Mucosa of rectum (tissue), 2 donors: Measurements from ENCODE around the gene NRP1.

Experiments
- H3K27ac ChIP-seq, 2 donors: one replicate each; pipeline ENCODE4 v1.7.0; 2013; ENCODE audit warnings: inconsistent platforms in 2 of 2, low read depth in 2 of 2, low read length in 2 of 2
- H3K27me3 ChIP-seq, 2 donors: one replicate each; pipeline ENCODE4 v1.7.0; 2013; ENCODE audit warnings: low read length in 2 of 2; ENCODE audit not compliant: control insufficient read depth in 2 of 2, insufficient read depth in 2 of 2
- H3K36me3 ChIP-seq, 2 donors: one replicate each; pipeline ENCODE4 v1.7.0; 2013; ENCODE audit warnings: low read length in 2 of 2; ENCODE audit not compliant: control insufficient read depth in 2 of 2, insufficient read depth in 2 of 2
- H3K4me1 ChIP-seq, 2 donors: one replicate each; pipeline ENCODE4 v1.7.0; 2013; ENCODE audit warnings: low read length in 2 of 2, mild to moderate bottlenecking in 1 of 2; ENCODE audit not compliant: control insufficient read depth in 2 of 2, insufficient read depth in 2 of 2
- H3K4me3 ChIP-seq, 2 donors: one replicate each; pipeline ENCODE4 v1.7.0; 2013; ENCODE audit warnings: low read length in 2 of 2
- H3K9ac ChIP-seq, 2 donors: one replicate each; pipeline ENCODE4 v1.7.0; 2013; ENCODE audit warnings: low read length in 2 of 2, low read depth in 1 of 2, mild to moderate bottlenecking in 1 of 2
- H3K9me3 ChIP-seq, 2 donors: one replicate each; pipeline ENCODE4 v1.7.0; 2013; ENCODE audit warnings: low read length in 2 of 2; ENCODE audit not compliant: control insufficient read depth in 2 of 2
- donor health status: healthy.
- donor health status: Normal muscosa, but diverticular disease.

Gene NRP1

DNA sequence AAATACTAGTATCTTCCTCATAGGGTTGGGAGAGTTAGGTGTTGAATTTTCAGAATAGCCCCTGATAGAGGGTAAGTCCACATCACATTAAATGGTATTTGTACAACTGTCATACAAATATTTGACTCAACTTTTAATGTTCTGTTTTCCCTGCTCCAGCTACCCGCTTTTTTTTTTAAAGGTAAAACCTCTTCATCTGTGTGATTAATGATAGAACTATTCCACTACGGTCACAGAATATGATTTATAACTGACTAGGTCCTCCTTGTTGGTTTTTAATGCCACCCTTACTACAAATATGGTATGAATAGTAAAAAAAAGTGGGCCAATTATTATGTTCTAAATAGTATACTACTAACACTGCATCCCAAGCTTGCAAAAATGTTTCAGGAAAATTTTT lies 15.6 kb upstream of the NRP1 start:
- H3K27ac ChIP-seq, result no peak overlapping the region
- no peak overlapping the region for H3K4me3 ChIP-seq
- H3K4me1 ChIP-seq, result no peaks in the 10 kb centered on the region
- no peaks in the 10 kb centered on the region for H3K36me3 ChIP-seq
- peaks cover 0 to 2% of the 10 kb centered on the region in 2 donors for H3K27me3 ChIP-seq
- no peaks in the 10 kb centered on the region for H3K9me3 ChIP-seq
- H3K9ac ChIP-seq, result no peak overlapping the region

DNA sequence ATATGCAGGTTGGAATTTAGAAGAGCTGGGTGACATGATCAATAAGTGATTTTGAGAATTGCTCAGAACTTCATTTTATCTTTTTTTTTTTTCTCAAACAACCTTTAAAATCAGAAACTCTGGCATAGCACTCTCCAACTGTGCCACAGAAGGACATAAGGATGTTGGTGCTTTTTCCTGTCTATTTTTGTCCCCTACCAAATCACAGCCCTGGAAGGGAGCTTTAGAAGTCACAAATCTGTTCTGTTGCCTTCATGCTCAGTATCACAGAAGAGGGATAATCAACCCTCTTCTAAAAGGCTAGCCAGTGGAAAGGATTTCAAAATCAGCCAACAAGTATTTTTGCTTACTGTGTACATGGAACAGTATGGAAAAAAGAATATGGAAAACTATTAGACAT lies 14.8 kb upstream of the NRP1 start:
- no peak overlapping the region for H3K27ac ChIP-seq
- H3K4me1 ChIP-seq, result no peaks in the 10 kb centered on the region
- H3K9me3 ChIP-seq, result no peaks in the 10 kb centered on the region
- no peak overlapping the region for H3K9ac ChIP-seq
- no peaks in the 10 kb centered on the region for H3K36me3 ChIP-seq
- no peak overlapping the region for H3K4me3 ChIP-seq
- H3K27me3 ChIP-seq, result peaks cover 0 to 2% of the 10 kb centered on the region in 2 donors

DNA sequence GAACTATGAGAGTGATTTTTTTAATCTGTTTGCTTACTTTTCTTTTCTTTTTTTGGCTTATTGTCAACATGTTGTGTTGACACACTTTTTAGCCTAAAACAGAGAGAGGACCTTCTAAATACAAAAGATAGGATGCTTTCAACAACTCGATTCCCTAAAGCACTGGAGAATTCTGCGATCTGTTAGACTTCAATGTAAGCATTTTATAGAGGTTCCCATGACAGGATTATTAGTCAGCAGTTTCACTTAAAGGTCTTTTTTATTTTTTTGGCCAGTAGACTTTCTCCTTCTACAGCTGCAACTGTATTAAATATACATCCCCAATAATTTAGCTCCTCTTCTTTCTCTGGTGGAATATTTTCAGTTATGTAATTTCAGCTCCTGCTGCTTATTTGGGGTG lies 12.7 kb upstream of the NRP1 start:
- H3K4me1 ChIP-seq, result no peaks in the 10 kb centered on the region
- no peak overlapping the region for H3K27ac ChIP-seq
- H3K4me3 ChIP-seq, result no peak overlapping the region
- H3K27me3 ChIP-seq, result no peaks in the 10 kb centered on the region
- no peaks in the 10 kb centered on the region for H3K36me3 ChIP-seq
- no peak overlapping the region for H3K9ac ChIP-seq
- no peaks in the 10 kb centered on the region for H3K9me3 ChIP-seq

DNA sequence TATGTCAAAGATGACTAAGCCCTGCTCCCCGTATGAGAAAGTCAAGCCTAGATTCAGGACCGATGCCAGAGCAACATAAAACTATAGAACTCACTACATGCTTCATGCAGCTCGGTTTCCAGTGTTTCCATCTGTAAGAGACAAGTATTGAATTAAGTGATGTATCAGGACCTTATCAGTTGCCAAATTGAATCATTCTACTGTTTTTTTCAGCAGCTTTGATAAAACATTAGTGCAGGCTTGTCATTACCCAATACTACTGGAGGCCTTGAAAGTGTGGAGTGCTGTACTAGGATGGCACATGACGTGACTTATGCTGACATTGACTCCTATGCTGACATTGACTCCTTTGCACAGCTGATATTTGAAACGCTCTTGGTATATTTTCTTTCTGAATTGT lies 10.8 kb upstream of the NRP1 start:
- Histone ChIP-seq H3K36me3 (no peaks in the 10 kb centered on the region), H3K9ac (no peak overlapping the region), H3K4me1 (no peaks in the 10 kb centered on the region), H3K27me3 (no peaks in the 10 kb centered on the region), H3K27ac (no peak overlapping the region), H3K9me3 (no peaks in the 10 kb centered on the region), H3K4me3 (no peak overlapping the region)

DNA sequence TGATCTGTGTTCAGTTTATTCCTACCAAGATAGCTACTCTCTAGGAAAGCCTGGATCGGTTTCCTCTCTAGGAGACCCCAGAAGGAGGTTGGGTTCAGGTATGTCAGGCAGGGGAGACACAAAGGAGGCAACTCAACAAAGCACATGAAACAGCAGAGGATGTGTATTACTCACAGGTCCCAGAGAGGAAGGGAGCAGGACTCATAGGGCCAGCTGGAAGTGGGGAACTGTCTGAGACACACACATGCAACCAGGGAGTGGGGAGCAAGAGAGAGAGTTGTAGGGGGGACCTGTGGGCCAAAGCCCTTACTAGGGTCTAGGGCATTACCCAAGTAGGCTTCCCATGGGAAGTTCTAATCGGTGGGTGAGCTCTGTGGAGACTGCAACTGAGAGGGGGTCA lies 10.2 kb upstream of the NRP1 start:
- H3K9ac ChIP-seq, result no peak overlapping the region
- no peaks in the 10 kb centered on the region for H3K27me3 ChIP-seq
- H3K36me3 ChIP-seq, result no peaks in the 10 kb centered on the region
- H3K4me1 ChIP-seq, result no peaks in the 10 kb centered on the region
- no peak overlapping the region for H3K4me3 ChIP-seq
- no peaks in the 10 kb centered on the region for H3K9me3 ChIP-seq
- H3K27ac ChIP-seq, result no peak overlapping the region

DNA sequence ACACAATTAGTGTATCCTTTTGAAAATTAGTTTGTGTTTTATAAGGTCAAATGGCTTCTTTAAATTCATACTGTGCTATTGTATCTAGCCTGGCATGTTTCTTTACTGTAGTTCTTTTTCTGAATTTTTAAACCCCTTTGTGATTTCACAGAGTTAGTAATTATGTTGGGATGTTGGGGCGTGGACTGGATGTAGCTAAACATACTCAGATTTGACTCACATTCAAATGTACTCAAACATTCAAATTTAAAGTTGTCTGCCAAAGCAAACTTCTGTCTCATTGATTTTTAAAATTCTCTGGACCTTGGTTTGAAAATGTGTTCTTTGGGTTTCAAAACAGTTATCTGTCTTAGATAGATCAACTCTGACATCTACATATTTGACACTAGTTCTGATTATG lies 7.2 kb upstream of the NRP1 start:
- peaks cover 0 to 5% of the 10 kb centered on the region in 2 donors for H3K27me3 ChIP-seq
- no peak overlapping the region for H3K4me3 ChIP-seq
- no peaks in the 10 kb centered on the region for H3K36me3 ChIP-seq
- H3K27ac ChIP-seq, result no peak overlapping the region
- H3K4me1 ChIP-seq, result peaks cover 4 to 7% of the 10 kb centered on the region in 2 donors
- H3K9ac ChIP-seq, result no peak overlapping the region
- no peaks in the 10 kb centered on the region for H3K9me3 ChIP-seq

DNA sequence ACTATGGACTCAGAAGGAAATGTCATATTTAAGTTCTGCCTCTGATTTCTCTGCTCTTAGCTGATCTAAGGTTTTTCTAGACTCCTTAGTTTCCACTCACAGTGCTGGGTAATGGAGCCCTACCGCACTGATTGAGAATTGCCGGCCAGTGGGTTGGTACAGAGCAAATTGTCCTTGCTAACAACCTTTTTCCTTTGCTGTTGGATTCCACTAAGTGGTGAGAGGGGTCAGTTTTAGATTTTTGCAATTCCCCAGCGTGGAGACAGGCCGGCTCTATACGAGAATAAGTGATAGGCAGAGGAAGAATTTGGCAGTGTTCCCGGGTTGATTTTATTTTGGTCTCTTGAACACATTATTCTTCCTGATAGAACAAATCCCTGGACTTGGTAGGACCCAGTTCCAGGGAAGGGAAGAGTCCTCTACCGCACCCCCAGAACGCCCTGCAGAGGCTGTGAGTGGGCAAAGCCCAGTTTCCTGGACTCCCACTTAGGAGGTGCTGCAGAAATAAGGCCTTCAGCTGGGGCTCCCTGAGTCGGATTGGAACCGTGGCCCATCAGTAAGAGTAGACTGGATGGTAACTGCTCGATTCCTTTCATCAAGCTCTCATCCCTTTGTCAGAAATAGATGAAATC lies 3.0 kb upstream of the NRP1 start:
- peak overlapping the region; percentile 48 to 67 for H3K9ac ChIP-seq
- H3K36me3 ChIP-seq, result no peaks in the 10 kb centered on the region
- peak overlapping the region; percentile 65 to 76 for H3K4me3 ChIP-seq
- peaks cover 0 to 7% of the 10 kb centered on the region in 2 donors for H3K27me3 ChIP-seq
- H3K27ac ChIP-seq, result peak overlapping the region; percentile 64 to 75
- H3K9me3 ChIP-seq, result no peaks in the 10 kb centered on the region
- peaks cover 9 to 18% of the 10 kb centered on the region in 2 donors for H3K4me1 ChIP-seq

DNA sequence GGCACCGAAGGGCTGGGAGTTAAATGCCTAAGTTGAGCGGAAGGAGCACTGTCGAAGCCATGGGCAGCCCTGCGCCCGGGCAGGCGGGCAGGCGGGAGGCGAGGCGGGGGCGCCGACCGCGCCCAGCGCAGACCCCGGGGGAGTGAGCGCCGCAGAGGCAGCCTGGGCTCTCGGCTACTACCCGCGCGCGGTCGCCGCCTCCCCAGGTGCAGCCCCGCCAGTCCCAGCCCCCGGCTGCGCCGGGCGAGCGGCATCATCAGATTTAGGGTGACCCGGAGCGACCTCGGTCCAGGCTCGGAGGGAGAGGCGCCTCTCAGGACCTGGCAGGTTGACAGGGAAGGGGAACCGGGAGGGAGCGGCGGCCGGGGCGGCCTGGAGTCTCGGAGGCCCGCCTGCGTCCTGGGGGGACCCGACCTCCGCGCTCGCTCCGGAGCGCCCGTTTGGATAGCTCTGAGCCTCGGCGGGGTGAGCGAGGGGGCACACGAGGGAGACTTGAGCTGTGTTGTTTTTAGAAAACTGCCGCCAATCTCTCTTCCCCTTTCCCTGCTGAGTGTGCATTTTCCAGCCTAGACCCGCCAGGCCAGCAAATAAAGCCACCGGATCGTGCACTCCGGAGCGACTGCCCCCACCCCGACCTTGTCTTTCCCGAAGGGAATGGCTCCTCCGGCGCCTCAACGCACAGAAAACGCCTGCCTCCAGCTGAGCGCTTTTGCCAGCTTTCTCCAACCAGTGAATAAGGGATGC lies 2.3 kb upstream of the NRP1 start:
- Histone ChIP-seq H3K27me3 (peaks cover 0 to 7% of the 10 kb centered on the region in 2 donors), H3K9ac (peak overlapping the region; percentile 48 to 67), H3K4me1 (peaks cover 9 to 18% of the 10 kb centered on the region in 2 donors), H3K36me3 (no peaks in the 10 kb centered on the region), H3K9me3 (no peaks in the 10 kb centered on the region), H3K4me3 (peak overlapping the region; percentile 65 to 76), H3K27ac (peak overlapping the region; percentile 64 to 75)

DNA sequence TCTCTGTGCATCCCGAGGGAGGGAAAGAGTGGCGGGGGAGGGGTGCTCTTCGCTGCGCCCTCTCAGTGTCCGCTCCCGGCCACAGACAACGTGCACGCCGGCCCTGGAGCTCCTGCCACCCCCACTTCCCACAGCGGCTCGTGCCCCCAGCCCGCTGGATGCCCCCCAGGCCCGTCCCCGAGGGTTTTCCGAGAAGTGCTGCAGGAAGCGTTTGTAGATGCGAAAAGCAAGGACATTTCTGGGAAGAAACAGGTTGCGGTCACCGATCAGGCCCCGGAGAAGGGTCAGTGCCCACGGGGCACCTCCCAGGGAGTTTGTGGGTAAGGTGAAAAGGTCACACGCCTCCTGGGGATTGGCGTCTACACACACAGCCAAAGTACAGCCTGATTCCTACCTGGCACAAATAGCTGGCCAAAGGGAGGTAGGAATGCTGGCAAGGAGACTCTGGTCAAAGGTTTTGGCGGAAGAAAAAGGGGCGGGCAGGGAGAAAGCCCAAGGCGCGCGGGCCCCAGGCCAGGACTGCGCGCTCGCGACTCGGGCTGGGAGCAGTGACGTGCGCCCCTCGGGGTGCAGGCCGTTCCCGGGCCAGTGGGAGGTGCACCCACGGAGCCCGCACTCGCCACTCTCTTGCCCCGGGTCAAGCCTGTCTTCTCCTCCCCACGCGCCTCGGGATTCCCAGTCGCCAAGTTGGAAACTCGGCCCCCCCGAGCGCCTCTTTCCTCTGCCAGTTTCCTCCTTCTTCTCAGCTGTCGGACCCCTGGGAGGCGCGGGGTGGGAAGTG lies 1.5 kb upstream of the NRP1 start:
- peak overlapping the region; percentile 63 to 67 for H3K9ac ChIP-seq

DNA sequence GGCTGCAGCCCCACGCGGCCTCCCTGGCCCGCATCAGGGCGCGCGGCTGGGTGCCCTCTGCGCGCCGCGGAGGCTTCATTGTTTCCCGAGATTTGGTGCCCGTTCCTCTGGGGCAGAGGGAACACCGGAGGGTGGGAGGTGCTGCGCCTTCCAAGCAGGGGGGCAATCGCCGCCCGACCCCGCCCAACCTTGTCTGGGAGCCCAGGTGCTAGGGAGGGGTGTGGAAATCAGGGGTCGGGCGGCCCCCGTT lies 1.0 kb upstream of the NRP1 start:
- Histone ChIP-seq H3K27ac (peak overlapping the region; percentile 64 to 75), H3K9ac (peak overlapping the region in 1 of 2 donors; percentile 67), H3K9me3 (no peaks in the 10 kb centered on the region), H3K27me3 (peaks cover 0 to 7% of the 10 kb centered on the region in 2 donors), H3K4me1 (peaks cover 9 to 20% of the 10 kb centered on the region in 2 donors), H3K4me3 (peak overlapping the region; percentile 65 to 76), H3K36me3 (no peaks in the 10 kb centered on the region)

More for the DNA sequence above, 1.5 kb upstream of the NRP1 start:
- Histone ChIP-seq H3K27ac (peak overlapping the region; percentile 64 to 75), H3K4me3 (peak overlapping the region; percentile 65 to 76), H3K36me3 (no peaks in the 10 kb centered on the region), H3K27me3 (peaks cover 0 to 7% of the 10 kb centered on the region in 2 donors), H3K4me1 (peaks cover 9 to 18% of the 10 kb centered on the region in 2 donors), H3K9me3 (no peaks in the 10 kb centered on the region)
